ENCODE results near the gene JUNB.

Gene JUNB

DNA sequence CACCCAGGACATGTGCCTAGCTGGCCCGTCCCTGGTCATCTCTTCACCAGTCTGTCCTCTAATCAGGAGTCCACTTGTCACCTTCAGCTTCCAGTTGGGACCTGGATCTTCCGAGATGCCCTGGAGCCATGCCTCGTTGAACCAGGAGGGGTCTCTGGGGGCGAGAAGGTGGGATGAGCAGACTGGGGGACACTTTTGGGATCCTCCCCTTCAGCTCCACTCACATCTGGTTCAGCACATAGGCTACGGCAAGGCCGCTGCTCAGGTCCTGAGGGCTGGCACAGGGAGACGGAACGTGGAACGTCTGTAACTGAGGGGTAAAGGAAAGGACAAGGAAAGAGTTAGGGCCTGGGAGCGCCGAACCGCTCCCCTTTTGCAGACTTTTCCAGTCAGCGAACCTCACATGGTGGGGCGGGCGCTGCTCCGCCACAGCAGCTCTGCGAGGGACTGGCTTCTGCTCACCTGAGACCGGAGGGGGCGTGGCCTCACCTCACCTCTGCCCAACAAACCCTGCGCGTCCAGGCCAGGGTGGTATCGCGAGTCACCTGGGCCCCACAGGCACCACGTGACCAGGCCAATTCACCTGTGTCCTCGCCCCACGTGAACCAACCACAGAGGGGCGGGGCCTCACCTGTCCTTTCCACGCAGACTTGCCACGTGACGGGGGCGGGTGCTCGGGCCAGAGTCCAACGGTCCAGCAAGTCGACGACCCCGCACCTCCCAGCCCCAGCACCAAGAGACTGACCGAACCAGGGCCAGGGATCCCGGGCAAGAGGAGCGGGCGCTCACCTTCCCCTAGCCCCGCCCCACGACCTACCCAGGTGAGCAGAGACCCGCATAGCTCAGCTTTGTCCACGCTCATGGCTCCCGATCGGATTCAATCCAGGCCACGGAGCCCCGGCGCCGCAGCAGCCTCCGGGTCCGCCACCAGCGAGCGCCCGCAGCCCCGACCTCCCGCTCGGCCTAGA, 16.4 kb upstream of the JUNB start, which contains the start of gene HOOK2:
Gene HOOK2 (minus strand): TSS at position 965 of the 968 bp plus-strand sequence. CDS start 103 bp downstream, at position 862.
- no peak for DNase-seq (ENCODE audit: low read depth)

DNA sequence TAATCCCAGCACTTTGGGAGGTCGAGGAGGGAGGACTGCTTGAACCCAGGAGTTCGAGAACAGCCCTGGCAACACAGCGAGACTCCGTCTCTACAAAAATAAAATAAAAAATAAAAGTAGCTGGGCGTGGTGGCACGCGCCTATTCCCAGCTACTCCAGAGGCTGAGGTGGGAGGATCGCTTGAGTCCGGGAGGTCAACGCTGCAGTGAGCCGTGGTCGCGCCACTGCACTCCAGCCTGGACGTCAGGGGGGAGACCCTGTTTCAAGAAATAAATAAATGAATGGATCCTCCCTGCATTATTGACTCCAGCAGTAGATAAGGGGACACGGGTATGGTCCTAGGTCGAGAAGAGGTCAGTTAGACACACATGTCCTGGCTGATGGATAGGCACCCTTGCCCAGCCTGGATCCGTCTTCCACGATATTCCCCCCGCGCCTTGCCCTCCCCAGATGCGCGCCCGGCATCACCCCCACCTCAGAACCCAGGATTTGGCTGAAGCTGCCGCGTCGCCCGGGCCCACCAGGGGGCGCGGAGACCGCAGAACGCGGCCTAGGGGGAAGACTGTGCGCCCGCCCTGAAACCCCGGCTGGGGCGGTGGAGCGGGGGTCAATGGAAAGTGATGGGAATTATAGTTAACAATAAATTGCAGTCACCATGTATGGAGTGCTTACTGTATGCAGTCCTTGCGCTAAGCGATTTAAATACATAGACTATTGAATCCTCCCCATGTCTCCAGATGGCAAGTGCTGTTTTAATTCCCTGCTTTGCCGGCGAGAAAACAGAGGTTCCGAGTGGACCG, 13.9 kb upstream of the JUNB start:
- peak; percentile 75 for DNase-seq (ENCODE audit: low read depth)

DNA sequence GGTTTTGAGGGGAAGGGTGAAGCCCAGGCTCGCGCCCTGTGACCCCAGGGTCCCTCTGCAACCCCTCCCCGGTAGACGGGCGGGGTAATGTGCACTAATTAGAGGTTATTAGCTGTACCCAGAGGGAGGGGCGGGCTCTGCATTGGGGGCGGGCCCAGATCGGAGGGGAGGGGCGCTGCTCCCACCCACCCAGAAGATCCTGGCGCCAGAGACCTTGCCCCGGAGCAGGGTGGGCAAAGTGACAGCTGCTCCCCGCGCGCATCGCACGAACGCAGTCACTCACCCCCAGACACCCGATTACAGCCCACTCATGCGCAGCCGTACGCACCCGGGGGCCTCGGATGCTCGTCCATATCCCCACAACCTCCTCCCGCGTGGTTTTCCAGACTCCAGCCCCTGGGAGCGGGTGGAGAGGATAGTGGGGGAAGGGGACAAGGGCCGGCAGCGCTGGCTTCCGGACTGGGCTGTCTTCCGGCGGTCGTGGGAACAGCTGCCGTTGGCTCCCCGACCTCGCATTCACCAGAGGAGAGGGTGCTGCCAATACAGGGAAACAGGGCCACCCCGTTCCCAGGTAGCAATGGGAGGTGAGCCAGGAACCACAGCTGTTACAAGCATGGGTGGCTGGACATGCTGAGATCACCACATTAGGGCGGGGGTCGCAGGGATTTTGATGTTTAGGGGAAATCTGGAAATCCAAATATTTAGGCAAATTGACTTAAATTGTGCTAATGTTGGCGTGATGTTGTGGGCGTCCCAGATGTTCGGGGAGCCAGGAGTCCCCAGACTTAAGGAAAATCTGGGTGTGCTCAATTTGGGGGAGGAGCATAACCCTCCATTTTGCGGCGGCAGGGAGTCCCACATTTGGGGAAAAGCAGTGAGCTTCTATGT, 13.0 kb upstream of the JUNB start:
- peak; percentile 89 for DNase-seq (ENCODE audit: low read depth)

DNA sequence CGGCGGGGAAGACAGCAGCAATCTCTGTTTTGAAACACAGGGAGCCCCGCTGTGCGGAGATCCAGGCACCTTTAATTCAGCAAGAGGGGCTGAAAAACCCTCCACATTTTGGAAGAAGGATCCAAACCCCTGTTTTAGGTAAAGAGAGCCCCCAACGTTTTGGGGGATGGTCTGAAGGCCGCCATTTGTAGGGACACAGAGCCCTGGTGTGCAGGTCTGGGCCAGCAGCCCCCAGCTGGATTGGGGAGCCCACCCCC, 12.5 kb upstream of the JUNB start:
- DNase-seq (ENCODE audit: low read depth) = no peak

DNA sequence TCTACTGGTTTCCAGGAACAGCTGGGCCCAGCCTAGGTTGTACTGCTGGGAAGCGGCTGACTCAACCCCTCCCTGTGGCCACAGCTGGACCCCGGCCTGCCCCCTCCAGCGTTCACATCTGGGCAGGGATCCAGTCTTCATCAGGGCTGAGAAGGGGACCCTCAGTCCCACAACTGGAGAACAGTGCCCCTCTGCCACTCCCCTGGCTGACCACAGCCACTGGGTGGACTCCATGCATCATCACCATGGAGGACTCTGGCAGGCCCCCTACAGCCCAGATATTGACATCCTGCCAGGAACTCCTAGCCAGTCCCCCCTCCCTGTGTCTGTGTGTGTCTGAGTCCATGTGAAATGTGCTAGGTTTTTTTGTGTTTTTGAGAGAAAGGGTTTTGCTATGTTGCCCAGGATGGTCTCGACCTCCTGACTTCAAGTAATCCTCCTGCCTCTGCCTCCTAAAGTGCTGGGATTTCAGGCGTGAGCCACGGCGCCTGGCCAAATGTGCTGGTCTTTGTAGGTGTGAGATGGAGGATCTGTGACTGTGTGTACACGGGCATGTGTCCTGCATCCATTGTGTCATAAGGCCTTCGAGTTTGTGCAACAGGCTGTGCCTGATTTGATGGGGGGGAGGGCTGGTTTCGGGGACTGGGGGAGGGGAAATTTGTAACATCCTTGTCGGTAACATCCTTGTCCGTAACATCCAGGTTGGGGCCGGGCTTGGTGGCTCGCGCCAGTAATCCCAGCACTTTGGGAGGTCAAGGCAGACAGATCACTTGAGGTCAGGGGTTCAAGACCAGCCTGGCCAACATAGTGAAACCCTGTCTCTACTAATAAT, 11.9 kb upstream of the JUNB start:
- DNase-seq (ENCODE audit: low read depth) = peak; percentile 82

DNA sequence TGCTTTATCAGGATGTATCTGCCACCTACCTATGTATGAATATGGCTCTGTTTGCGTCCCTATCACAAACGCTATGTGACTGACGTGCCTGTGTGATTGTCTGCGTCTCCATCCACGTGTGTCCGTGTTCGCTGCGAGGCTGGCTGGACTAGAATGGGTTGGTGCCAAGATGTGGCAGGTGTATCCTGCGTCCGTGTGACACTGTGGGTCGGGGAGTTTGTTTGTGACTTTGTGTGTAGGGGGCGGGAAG, 9.2 kb upstream of the JUNB start:
- no peak for DNase-seq (ENCODE audit: low read depth)

DNA sequence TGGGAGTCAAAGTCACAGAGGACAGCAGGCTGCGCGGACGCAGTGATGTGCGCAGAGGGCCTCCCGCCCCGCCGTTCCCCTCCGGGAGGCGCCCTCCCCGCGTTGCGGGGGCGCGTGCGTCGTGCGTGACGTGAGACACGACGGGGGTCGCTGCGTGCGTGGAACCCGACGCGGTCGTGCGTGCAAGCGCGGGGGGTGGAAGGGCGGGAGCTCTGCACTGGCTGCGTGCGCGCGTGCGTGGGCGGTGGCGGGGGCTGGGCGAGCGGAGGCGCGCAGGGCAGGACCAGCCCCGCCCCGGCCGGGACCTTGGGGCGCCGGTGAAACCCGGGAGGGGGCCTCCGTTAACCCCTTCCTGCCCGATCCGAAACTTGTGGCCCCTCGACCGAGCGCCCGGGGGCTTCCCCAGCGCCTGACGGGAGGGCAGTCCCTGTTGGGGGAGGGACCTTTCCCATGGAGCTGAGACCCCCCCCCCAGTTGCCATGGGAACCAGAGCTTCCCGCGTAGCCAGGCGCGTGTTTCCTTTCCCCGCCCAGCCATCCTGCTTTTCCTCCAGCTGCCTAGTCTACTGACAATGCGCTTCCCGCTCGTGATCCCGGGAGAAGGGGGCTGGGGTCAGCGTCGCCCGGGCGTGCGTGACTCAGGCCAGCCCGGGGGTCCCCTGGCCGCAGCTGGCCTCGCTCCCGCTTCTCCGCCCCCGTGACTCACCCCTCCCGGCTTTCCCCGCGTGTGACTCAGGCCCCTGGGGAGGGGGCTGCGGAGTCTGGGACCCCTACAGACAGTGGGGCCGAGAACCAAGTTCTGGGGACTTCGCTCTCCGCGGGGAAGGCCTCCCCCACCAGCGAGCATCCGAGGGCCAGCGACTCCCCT, 8.6 kb upstream of the JUNB start:
- peak; percentile 81 for DNase-seq (ENCODE audit: low read depth)

DNA sequence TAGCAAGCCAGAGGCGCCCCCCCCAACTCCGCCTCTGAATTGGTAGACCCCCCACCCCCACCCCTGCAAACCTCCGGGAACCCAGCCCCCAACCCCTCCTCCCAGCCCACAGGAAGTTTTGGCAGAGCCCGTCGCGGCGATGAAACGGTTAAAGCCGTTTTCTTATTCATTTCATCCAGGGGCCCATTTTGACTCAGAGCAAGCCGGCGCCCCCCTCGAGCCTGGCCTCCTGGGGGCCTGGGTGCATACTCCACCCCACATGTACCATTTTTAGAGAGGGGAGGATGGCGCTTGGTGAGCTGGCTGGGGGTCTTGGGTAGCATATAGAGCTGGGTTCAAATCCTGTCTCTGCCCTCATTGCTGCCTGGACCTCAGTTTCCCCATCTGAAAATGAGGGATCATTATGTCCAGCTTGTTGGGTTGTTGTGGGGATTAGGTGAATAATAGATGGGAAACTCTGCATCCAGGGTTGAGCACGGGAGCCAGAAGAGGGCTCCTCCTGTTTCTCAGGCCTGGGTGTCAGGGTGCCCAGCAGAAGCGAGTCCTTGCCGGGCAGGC, 7.9 kb upstream of the JUNB start:
- no peak for DNase-seq (ENCODE audit: low read depth)

DNA sequence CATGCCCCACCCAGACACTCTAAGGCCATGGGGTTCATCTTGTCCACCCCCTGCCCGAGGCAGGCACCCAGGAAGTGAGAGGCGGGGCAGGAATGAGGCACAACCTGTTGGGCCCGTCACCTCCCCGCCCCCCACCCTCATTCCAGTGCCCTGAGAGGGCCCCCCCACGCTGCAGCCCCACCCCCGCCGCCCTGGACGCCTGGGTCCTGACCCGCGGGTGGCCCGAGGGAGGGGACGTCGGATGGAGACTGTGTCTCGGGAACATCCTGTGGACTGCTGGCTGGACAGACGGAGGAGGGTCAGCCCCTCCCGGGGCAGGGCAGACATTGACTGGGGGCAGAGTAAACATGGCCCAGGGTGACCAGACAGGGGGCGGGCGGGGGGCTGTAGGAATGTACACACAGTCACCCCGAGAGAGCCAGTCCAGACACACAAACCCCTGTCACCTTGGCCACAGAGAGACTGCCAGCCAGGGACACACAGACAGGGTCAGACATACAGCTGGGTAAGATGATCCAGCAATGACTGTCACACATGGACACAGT, 7.4 kb upstream of the JUNB start:
- DNase-seq (ENCODE audit: low read depth) = peak; percentile 64

DNA sequence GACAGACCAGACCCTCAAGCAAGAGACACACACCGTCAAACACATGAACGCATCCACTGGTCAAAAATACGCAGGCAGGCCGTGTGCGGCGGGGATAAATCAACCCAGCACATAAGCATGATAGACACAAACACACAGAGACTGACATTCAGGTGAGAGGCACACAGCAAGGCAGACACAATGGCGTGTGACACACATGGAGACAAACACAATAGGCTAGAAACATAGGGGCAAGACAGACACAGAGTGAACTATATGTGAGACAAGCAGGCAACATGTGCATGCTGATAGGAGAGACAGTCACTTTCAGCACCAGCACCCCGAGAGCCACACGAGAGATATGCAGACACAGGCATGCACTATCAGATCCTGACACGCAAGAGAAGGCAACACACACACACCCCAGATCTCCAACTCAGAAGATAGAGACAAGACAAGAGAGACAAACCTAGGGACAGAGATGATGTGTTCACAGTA, 6.9 kb upstream of the JUNB start:
- DNase-seq (ENCODE audit: low read depth) = peak; percentile 48

DNA sequence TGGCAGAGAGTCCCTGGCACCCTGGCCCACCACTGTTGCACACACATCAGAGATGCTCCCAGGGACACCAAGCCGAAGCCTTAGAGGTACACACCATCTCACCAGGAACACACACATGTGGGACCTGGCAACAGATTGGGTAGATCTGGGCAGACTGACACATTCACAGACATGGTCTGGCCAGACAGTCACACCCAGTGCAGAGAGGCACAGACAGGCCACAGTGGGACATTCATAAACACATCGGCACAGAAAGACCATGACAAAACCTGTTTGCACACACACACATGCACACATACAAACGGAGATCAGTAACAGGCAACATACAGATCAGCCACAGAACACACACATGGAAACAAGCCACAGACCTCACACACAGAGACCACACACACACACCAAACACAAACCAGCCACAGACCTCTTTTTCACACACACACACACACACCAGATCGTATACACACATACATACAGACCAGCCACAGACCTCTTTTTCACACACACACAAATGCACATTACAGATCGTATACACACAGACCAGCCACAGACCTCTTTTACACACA, 6.3 kb upstream of the JUNB start:
- no peak for DNase-seq (ENCODE audit: low read depth)

DNA sequence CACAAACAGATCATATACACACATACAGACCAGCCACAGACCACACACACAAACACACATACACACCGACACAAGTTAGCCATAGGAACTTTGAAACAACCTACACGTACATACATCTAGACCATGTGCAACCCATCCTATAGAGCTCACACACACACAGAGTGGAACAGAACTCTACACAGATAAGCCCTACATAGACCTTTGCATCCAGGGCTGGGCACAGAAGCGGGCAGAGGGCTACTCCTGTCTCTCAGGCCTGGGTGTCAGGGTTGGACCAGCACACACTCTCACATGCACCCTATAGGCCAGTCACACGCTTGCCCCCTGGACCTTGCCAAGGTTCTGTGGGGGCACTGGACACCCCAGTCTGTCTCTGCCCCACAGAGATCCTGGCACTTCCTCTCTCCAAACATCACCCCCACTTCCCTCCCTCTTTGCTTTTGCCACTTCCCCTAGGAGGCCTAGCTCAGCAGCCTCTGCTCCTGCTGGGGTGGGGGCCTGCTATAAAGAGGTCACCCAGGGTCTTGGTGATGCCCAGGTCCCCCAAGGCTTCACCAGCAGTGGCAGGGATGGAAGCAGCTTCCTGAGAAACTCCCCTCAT, 5.8 kb upstream of the JUNB start:
- DNase-seq (ENCODE audit: low read depth) = no peak

DNA sequence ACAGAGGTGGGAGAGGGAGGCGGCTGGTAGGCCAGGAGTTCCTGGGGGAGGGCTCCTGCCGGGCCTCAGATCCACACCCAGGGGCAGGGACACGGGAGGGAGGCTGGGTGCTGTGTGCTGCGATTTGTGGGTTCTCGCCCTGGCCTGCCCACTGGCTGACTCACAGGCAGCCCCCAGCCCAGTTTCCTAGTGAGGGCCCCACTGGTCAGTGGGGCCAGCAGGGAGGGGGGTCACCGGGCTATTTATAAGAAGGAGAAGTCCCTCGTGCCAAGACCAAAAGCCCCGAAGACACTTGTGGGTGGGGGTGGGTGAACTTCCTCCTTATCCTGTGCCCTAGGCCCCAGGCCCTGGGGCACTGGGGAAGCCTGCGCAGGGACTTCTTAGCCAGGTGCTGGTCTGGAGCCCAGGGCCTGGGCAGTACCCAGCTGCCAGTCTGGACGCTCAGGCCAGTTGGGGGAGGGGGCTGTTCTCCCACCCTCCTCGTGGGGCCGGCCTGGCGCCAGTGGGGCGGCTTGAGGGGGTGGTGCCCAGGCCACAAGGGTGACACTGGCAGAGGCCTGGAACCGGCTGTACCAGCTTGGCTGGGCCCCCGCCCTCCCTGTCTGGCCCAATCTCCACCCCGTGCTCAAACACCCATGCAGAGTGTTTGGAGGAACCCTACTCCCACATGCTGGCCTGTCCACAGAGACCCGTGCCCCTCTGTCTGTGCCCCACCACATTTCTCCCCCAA, 5.0 kb upstream of the JUNB start:
- no peak for DNase-seq (ENCODE audit: low read depth)

DNA sequence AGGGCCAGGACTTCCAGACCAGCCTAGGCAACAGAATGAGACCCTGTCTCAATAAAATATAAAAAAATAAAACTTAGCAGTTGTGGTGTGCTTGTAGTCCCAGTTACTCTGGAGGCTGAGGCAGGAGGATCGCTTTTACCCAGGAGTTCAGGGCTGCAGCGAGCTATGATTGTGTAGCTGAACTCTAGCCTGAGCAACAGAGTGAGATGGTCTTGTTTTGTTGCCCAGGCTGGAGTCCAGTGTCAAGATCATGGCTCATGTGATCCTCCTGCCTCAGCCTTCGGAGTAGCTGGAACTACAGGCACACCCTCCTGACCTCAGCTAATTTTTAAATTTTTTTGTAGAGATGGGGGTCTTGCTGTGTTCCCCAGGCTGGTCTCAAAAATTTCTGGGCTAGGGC, 4.3 kb upstream of the JUNB start:
- DNase-seq (ENCODE audit: low read depth) = no peak

DNA sequence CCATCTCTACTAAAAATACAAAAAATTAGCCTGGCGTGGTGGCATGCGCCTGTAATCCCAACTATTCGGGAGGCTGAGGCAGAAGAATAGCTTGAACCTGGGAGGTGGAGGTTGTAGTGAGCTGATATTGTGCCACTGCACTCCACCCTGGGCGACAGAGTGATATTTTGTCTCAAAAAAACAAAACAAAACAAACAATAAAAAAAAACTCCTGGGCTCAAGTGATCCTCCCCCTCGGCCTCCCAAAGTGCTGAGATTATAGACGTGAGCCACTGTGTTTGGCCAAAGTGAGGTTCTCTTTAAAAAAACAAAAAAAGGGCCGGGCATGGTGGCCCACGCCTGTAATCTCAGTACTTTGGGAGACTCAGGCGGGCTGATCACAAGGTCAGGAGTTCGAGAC, 3.8 kb upstream of the JUNB start:
- DNase-seq (ENCODE audit: low read depth) = no peak

DNA sequence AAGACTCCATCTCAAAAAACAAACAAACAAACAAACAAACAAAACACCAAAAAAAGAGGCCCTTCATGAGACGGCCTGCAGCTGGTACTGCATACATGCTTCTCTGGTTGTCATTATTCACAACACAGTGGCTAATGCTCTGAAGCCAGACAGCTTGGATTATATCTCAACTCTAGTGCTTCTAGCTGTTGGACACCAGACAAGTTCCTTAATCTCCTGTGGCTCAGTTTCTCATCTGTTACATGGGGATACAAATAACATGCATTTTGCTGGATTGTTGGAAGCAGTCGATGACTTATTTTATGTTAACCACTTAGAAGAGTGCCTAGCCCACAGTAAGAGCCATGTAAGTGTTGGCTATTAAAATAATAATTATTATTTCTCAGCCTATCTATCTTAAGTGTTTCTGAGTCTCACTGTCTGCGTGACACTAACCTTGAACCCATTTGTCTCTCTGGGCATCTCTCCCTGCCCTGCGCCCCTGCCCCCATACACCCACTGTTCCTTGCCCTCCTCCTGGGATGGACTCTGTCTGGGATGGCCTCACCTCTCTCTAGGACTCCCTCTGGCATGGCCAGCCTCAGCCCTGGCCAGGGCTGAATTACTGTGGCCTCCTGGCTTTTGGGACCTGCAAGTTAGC, 3.1 kb upstream of the JUNB start:
- no peak for DNase-seq (ENCODE audit: low read depth)

DNA sequence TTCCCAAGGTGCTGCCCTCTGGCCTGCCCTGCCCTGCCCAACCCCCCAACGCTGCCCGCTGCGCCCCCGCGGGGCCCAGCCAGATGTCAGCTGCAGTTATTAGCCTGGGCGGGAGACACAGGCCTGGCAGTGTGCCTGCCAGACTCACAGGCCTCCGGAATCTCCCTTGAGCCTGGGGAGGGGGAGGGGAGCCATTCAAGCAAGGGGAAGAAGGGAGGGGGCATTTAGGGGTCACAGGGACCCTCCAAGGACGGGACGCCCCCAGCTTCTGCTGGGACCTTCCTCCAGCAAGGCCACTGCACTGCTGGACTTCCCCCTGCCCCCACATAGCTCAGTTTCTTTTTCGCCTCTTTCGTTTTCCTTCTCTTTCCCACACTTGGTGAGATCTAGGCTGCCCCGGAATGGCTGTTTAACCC, 2.6 kb upstream of the JUNB start:
- DNase-seq (ENCODE audit: low read depth) = peak; percentile 74
